HCT116 (cell line): ENCODE results near the gene CYP4F2.
"Not testable (repeated sequence)": the region's sequence is repeated elsewhere in the genome, so short reads cannot be mapped to it uniquely, and the experiment has no call there.

Experiments
- CTCF ChIP-seq, 3 experiments: fragments of 200-600 bp in 1 of 3; sonication (generic) in 1 of 3; IDR thresholded peaks in 2 of 3; conservative IDR thresholded peaks in 1 of 3; 2 replicates each; pipeline ENCODE4 v1.5.1; 2012 to 2017; ENCODE audit warnings: low read depth in 2 of 3, low read length in 2 of 3, antibody characterized with exemption in 1 of 3, borderline replicate concordance in 1 of 3, control low read depth in 1 of 3, mild to moderate bottlenecking in 1 of 3, mixed read lengths in 1 of 3, mixed run types in 1 of 3, moderate library complexity in 1 of 3; ENCODE audit not compliant: insufficient read depth in 1 of 3
- EZH2phosphoT487 ChIP-seq: fragments of 200-600 bp; IDR thresholded peaks from 2 replicates; pipeline ENCODE4 v1.6.1; 2018; ENCODE audit warnings: antibody characterized with exemption, borderline replicate concordance

DNA sequence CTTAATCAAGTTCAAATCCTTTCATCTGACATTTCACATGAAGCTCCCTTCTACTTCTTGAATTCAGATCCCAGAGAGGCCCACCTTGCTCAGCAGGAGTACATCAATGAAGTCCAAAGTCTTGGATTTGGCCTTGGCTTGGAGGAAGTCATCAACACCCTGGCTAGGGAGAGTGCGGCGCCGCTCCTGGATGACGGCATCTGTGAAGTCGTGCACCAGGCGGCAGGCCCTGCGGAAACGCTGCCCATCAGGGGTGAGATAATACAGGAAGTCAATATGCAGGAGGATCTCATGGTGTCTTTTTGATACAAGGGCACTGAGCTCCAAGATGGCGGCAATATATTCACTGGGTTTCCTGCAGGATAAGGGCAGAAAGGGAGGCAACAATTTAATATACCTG lies 8.5 kb downstream of the CYP4F2 start:
- not testable (repeated sequence) for TF ChIP-seq CTCF (IDR thresholded peaks at IDR 0.05 in 2 of 3, conservative IDR thresholded peaks at IDR 0.05 in 1 of 3; ENCODE audit: borderline replicate concordance in 1 of 3, insufficient read depth in 1 of 3, low read depth in 2 of 3, low read length in 2 of 3); EZH2phosphoT487
